GM19193 (cell line): ENCODE data around the gene EEFSEC.

ENCODE experiments used
- POLR2A ChIP-seq: IDR thresholded peaks from 4 replicates; pipeline ENCODE4 v1.6.1; 2011; ENCODE audit not compliant: insufficient read depth, insufficient read length; ENCODE audit errors: extremely low read depth

The EEFSEC gene, protein sequence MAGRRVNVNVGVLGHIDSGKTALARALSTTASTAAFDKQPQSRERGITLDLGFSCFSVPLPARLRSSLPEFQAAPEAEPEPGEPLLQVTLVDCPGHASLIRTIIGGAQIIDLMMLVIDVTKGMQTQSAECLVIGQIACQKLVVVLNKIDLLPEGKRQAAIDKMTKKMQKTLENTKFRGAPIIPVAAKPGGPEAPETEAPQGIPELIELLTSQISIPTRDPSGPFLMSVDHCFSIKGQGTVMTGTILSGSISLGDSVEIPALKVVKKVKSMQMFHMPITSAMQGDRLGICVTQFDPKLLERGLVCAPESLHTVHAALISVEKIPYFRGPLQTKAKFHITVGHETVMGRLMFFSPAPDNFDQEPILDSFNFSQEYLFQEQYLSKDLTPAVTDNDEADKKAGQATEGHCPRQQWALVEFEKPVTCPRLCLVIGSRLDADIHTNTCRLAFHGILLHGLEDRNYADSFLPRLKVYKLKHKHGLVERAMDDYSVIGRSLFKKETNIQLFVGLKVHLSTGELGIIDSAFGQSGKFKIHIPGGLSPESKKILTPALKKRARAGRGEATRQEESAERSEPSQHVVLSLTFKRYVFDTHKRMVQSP

DNA sequence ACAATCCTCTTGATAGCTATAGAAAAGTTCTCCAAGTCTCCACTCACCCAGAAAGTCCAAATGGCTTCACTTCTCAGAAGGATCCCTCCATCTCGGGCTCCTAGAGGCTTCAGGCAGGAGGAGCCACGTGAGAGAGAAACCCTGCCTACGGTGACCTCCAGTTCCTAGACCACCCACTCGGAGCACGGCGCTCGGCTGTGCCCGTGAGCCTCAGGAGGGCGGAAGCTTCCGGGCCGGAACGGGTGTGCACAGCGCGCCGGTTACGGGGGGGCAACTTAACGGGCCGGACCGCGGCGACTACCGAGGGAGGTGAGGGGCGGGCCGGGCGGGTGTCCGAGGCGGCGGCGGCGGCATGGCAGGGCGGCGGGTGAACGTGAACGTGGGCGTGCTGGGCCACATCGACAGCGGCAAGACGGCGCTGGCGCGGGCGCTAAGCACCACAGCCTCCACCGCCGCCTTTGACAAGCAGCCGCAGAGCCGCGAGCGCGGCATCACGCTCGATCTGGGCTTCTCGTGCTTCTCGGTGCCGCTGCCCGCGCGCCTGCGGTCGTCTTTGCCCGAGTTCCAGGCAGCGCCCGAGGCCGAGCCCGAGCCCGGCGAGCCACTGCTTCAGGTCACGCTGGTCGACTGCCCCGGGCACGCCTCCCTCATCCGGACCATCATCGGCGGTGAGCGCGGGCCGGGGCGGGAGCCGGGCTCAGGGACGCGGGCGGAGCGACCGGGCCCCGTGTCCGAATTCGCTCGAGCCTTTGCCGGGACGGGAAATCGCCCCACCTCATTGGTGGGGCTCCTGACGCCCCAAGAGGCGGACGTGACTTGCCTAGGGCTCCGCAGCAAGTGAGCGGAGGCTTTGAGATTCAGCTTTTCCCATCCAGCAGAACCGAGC, at the start of gene EEFSEC:
Gene EEFSEC (plus strand): TSS at position 326 of the 886 bp plus-strand sequence. CDS start 27 bp downstream, at position 353.
- peak; percentile 74 for TF ChIP-seq POLR2A

DNA sequence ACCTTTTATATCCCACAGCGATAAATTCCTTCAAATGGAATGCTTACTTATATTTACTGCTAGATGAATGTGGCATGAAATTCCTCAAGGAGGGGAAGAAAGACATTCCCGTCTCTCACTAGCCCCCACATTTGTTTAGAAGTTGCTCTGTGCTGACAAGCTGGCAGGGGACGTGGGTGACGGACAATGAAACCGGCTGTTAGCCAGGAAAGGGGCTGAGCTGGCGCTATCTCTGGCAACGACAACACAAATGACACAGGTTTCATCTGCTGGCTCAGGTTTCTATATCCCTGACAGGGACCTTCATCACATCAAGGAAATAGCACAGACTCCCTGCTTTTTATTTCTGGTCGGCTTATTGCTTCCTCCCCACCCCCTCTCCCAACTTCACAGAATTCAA, 45.4 kb upstream of the EEFSEC start:
- TF ChIP-seq POLR2A, result no peak

DNA sequence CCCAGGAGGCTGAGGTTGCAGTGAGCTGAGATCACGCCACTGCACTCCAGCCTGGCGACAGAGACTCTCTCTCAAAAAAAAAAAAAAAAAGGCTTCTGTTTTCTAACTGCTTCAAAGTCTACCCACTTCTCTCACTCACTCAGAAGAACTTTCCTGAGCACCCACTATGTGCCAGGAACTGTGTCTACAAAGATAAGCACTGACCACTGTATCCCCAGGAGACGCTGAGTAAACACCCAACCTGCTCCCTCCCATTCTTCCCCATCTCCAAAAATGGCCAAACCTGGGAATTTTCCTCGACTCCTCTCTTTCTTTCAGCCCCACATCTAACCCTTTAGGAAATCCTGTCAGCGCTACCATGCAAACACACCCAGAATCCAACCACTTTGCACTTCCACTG, 42.1 kb upstream of the EEFSEC start:
- no peak for TF ChIP-seq POLR2A

DNA sequence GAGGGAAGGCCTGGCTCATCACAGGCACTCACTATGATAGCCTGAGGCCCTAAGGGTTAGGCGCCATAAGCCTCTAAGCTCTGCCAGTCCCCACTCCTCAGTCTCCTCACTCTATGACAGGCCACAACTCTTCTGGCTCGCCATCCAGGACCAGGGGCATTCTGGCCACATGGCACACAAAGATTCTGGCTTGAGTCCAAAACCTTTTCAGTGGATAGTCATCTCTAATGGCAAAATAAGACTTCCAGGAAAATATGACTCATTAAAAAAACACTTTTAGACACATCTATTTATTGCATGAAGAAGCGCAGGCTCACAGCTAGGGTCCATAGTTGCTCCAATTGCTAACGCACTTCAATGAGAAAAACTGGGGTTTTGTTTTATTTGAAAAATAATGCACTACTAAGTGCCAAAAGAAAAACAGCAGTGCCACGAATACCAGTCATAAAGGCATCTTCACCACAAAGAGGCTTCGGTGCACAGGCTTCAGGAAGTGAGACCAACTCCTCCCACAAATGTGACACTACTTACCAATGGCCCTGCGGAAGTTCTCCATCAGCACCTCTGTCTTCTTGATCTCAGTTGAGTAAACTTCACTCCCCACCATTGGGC, 40.8 kb upstream of the EEFSEC start:
- no peak for TF ChIP-seq POLR2A

DNA sequence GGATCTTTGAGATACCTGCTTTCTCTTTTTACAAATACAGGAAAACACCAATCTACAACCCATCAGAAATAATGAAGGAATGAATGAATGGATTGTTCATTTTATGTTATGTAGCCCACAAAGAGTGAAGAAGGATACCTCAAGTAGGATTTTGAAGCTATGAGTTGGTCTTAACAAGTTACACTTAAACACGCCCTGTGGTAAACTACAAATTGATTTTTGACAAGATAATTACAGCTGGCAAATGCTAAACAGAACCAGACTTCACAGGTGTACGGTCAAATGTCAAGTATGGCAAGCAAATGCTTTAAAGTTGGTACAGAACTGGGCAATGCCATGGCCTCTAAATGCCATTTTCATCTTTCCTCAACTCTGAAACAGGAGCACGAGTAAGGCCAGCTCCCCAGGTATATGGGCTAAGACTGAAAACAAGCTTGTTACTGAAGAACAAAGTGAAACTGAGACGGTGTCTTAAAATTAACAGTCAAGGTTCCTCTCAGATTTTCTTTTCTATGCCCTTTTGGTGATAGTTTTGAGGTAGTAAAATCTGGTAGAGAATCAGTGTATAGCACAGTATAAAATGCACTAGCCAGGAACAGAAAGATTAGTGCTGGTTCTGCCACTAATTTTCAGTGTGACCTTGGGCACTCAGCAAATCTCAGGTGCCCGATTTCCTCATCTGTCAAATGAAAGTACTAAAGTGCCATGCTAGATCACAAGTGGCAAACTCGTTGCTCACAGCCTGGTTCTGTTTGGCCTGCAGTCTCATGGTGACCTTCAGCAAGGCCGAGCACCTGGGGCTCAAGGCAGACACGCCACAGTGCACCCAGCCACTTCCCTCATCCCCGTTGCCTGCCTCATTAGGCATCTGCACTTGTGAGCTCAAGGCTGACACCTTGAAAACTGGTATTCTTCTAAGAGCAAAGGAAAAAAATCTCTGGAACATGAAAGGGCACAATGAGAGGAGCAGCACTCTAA, 39.2 kb upstream of the EEFSEC start:
- no peak for TF ChIP-seq POLR2A

DNA sequence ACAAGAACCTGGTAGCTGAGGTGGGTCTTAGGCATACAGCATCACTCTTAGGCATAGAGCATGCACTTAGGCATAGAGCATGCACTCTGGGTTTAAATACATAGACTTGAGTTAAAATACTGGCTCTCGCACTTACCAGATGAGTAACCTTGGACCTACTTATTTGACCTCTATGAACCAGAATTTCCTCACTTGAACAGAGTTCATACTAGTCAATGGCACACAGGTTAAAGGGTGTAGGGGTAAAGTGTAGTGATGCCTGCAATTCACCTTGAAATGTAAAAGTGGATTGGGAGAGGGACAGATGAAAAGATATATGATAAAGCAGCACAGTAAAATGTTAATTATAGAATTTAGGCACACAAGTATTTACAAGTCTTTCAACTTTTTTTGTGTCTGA, 31.3 kb upstream of the EEFSEC start:
- TF ChIP-seq POLR2A, result no peak

DNA sequence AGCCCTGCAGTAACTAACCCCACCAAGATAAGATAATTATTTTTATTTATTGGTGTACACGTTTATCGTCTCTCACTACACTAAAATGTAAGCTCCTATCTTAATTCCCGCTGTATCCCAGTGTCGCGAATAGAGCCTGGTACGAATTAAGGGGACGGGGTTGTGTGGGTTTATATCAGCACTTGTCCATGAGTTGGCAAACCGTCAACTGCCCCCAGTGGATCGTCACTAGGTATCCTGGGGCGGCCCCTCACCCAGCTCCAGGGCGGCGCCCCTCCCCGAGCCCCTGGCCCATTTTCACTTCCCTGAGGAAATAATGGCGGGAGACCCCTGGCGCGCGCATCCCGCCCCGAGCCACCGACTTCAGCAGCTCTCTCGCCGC, 30.1 kb upstream of the EEFSEC start:
- no peak for TF ChIP-seq POLR2A

DNA sequence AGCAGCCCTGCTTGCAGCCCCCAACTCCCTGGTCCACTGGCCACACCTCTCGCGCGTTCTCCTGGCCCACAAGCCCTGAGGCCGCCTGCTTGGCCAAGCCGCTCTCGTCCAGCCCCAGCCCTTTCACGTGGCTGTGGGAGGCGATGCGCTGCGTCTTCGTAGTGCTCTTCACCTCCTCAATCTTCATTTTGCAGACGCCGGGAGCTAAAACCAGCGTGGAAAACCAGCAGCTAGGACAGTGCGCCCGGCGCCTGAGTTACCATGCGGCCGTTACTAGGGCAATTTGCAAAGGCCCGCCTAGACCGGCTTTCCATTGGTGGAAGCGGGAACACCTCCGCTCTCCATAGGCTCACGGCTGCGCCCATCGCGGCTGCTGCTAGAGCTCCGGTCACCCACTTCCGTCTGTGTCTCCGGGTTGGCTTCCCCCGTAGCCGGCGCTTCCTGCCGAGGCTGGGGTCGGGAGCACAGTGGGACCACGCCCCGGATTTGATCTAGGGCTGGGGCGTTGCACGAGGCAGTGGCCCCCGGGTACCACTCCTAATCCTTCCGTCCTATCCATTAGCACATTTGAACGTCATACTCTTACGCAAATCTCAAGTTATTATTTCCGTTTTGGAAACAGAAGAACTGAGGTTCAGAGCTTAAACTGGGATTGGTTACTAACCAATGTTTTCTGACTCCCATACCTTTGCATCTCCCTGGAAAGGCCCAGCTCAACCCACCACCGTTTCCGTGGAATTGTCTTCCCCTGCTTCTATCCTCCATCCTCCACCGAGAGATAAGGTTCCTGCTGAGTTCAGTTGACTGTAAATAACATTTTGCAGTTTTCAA, 29.5 kb upstream of the EEFSEC start, which contains the start of gene RUVBL1:
Gene RUVBL1 (minus strand): TSS at position 275 of the 831 bp plus-strand sequence. CDS start 88 bp downstream, at position 187.
- peak; percentile 78 for TF ChIP-seq POLR2A

DNA sequence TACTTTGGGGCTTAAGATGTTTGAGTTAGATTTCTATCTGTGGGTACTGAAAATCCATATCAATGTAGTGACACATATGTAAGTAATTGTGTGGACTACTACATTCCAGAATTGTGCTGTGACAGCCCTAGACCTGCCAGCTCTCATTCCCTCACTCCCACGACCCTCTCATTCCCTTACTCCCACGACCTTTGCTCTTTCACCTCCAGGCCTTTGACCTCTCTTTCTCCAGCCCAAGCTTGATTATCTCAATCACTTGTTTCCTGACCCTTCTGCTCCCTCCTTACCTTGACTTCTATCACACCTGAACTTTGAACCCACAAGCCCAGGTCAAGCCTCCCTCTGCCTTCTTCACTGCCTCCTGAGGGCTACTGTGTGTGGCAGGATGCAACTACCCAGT, 26.0 kb upstream of the EEFSEC start:
- no peak for TF ChIP-seq POLR2A

DNA sequence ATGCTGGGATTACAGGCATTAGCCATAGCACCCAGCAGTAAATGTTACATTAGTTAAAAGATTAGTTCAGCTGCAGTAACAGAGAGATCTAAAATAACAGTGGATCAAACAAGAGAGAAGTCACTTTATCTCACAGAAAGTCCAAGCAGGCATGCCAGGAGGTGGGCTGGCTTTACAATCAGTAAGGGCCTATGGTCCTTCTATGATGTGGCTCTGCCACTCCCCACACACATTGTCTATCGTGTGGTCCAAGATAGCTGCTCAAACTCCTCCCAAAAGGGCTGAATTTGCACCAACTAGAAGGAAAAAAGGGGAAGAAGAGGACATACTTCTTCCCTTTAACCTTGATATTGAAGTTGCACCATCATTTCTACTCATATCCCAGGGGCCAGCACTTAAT, 25.0 kb upstream of the EEFSEC start:
- no peak for TF ChIP-seq POLR2A

DNA sequence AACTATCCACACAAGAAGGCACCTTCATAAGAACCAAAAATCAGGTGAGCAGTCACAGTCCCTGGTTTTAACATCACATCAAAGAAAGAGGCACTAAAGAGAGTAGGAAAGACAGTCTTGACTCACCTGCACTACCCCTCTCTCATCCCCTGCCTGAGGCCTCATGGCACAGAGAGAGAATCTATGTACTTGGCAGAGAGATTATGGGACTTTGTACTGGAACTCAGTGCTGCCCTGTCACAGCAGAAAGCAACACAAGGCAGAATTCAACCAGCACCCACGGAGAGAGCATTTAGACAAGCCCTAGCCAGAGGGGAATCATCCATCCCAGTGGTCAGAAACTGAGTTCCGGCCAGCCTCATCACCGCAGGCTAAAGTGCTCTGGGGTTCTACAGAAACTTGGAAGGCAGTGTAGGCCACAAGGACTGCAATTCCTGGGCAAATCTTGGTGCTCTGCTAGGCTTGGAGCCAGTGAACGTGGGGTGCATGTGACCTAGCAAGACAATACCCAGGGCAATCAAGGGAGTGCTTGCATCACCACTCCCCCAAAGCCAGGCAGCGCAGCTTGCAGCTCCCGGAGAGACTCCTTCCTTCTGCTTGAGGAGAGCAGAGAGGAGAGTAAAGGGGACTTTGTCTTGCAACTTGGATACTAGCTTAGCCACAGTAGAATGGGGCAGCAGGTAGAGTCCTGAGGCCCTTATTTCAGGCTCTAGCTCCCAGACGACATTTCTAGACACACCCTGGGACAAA, 21.2 kb upstream of the EEFSEC start:
- TF ChIP-seq POLR2A, result no peak

DNA sequence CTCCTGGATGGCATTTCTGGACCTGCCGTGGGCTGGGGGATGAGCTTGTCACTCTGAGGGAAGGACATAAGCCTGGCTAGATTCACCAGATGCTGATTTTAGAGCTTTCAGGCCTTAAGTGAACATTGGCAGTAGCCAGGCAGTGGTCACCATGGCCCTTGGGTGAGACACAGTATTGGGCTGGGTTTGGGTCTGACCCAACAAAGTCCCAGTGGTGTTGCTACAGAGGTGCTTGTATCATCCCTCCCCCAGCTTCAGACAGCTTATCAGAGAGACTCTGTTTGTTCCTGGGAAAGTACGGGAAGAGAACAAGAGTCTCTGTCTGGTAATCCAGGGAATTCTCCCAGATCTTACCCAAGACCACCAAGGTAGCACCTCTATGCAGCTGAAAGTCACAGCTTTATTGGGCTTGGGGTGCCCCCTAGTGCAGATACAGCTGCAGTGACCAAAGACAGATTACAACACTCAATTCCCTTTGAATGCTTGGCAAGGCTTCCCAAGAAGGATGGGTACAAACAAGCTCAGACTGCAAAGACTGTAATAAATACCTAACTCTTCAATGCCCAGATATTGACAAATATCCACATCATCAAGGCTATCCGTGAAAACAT, 19.9 kb upstream of the EEFSEC start:
- no peak for TF ChIP-seq POLR2A
